Liver (tissue), 9 donors: ENCODE measurements around the gene PARL. TPM values are rescaled to one million over a fixed set of nuclear protein-coding genes. Genes with fewer than 3 reads are reported as not detected.

Experiments
- DNase-seq: peaks from one replicate; pipeline ENCODE4 v3.0.0-alpha.2; 2017; ENCODE audit warnings: low spot score
- H3K27ac ChIP-seq, 2 donors: one replicate each; pipeline ENCODE4 v1.7.0; 2013; ENCODE audit warnings: inconsistent platforms in 2 of 2, low read length in 2 of 2, control low read depth in 1 of 2, low read depth in 1 of 2, mild to moderate bottlenecking in 1 of 2
- H3K27me3 ChIP-seq, 4 donors: one replicate each; pipeline versions ENCODE4 v1.6.1 to v1.7.0; 2013; ENCODE audit warnings: low read length in 3 of 4, inconsistent platforms in 1 of 4, mild to moderate bottlenecking in 1 of 4, moderate library complexity in 1 of 4; ENCODE audit not compliant: control insufficient read depth in 4 of 4, insufficient read depth in 4 of 4
- H3K36me3 ChIP-seq, 4 donors: one replicate each; pipeline versions ENCODE4 v1.6.1 to v1.7.0; 2013; ENCODE audit warnings: low read length in 3 of 4, mild to moderate bottlenecking in 3 of 4, low read depth in 1 of 4, moderate library complexity in 1 of 4; ENCODE audit not compliant: control insufficient read depth in 4 of 4, insufficient read depth in 3 of 4
- H3K4me1 ChIP-seq, 4 donors: one replicate each; pipeline versions ENCODE4 v1.6.1 to v1.7.0; 2013; ENCODE audit warnings: low read length in 3 of 4, mild to moderate bottlenecking in 3 of 4, moderate library complexity in 1 of 4; ENCODE audit not compliant: control insufficient read depth in 4 of 4, insufficient read depth in 4 of 4
- H3K4me3 ChIP-seq, 3 donors: one replicate each; pipeline versions ENCODE4 v1.6.1 to v1.7.0; 2013; ENCODE audit warnings: low read length in 3 of 3, control low read depth in 1 of 3, low read depth in 1 of 3, mild to moderate bottlenecking in 1 of 3
- H3K9ac ChIP-seq, 2 donors: one replicate each; pipeline ENCODE4 v1.7.0; 2013; ENCODE audit warnings: low read length in 2 of 2, mild to moderate bottlenecking in 2 of 2, moderate library complexity in 2 of 2, control low read depth in 1 of 2, low read depth in 1 of 2
- H3K9me3 ChIP-seq, 4 donors: one replicate each; pipeline versions ENCODE4 v1.6.1 to v1.7.0; 2013; ENCODE audit warnings: low read length in 3 of 4; ENCODE audit not compliant: control insufficient read depth in 4 of 4
- EGR1 ChIP-seq, 2 donors: IDR thresholded peaks; 2 replicates each; pipeline ENCODE4 v1.6.1; 2016 to 2018; ENCODE audit warnings: antibody characterized with exemption in 2 of 2, low read depth in 2 of 2
- FOXA1 ChIP-seq: IDR thresholded peaks from 2 replicates; pipeline ENCODE4 v1.6.1; 2016; ENCODE audit warnings: antibody characterized with exemption
- FOXA2 ChIP-seq: IDR thresholded peaks from 2 replicates; pipeline ENCODE4 v1.6.1; 2016; ENCODE audit warnings: antibody characterized with exemption
- GABPA ChIP-seq, 2 donors: IDR thresholded peaks in 1 of 2; conservative IDR thresholded peaks in 1 of 2; 2 replicates each; pipeline ENCODE4 v1.6.1; 2016; ENCODE audit warnings: antibody characterized with exemption in 2 of 2, mild to moderate bottlenecking in 1 of 2, moderate library complexity in 1 of 2
- HNF4A ChIP-seq, 2 donors: conservative IDR thresholded peaks; 2 replicates each; pipeline ENCODE4 v1.6.1; 2016; ENCODE audit warnings: antibody characterized with exemption in 2 of 2, mild to moderate bottlenecking in 2 of 2
- JUND ChIP-seq, 2 donors: IDR thresholded peaks; 2 replicates each; pipeline ENCODE4 v1.6.1; 2016; ENCODE audit warnings: antibody characterized with exemption in 2 of 2
- MAX ChIP-seq: IDR thresholded peaks from 2 replicates; pipeline ENCODE4 v1.6.1; 2016; ENCODE audit warnings: antibody characterized with exemption
- NR2F2 ChIP-seq: IDR thresholded peaks from 2 replicates; pipeline ENCODE4 v1.6.1; 2016; ENCODE audit warnings: antibody characterized with exemption
- RXRA ChIP-seq, 2 donors: IDR thresholded peaks; 2 replicates each; pipeline ENCODE4 v1.6.1; 2017 to 2018; ENCODE audit warnings: antibody characterized with exemption in 2 of 2, mild to moderate bottlenecking in 1 of 2
- SP1 ChIP-seq: IDR thresholded peaks from 2 replicates; pipeline ENCODE4 v1.6.1; 2018; ENCODE audit warnings: antibody characterized with exemption, mild to moderate bottlenecking
- TAF1 ChIP-seq: conservative IDR thresholded peaks from 2 replicates; pipeline ENCODE4 v1.6.1; 2016; ENCODE audit warnings: antibody characterized with exemption, mild to moderate bottlenecking
- YY1 ChIP-seq: IDR thresholded peaks from 2 replicates; pipeline ENCODE4 v1.6.1; 2016; ENCODE audit warnings: antibody characterized with exemption, mild to moderate bottlenecking
- ZBTB33 ChIP-seq: IDR thresholded peaks from 2 replicates; pipeline ENCODE4 v1.6.1; 2016; ENCODE audit warnings: antibody characterized with exemption
- WGBS: extraction: QIAGEN DNeasy Blood & Tissue Kit; methylation state at CpG from one replicate; pipeline ENCODE4 v1.1.7; 2013; 5-methylcytosine and 5-hydroxymethylcytosine counted together
- polyA plus RNA-seq, 2 donors: library from polyadenylated mRNA; stranded (reverse) in 1 of 2; unstranded in 1 of 2; fragments of 200-250 nt in 1 of 2; fragments of >200 nt in 1 of 2; fragmentation: Nextera tagmentation in 1 of 2; extraction: Ambion mirVana in 1 of 2; gene quantifications; one replicate each; pipeline versions ENCODE4 v1.2.1 to v1.2.3, GENCODE V29; 2013 to 2015
- total RNA-seq, 2 donors: library from RNA; depleted of rRNA; stranded (reverse); fragments of >200 nt; gene quantifications; one replicate each; pipeline ENCODE4 v1.2.3, GENCODE V29; 2014
- TF ChIP-seq, protein P1 (sequence below): IDR thresholded peaks from 2 replicates; pipeline ENCODE4 v1.6.1; 2016; ENCODE audit warnings: antibody characterized with exemption
- TF ChIP-seq, protein P2 (sequence below): IDR thresholded peaks from 2 replicates; pipeline ENCODE4 v1.6.1; 2016; ENCODE audit warnings: antibody characterized with exemption, mild to moderate bottlenecking
- TF ChIP-seq, protein P3 (sequence below): fragments of 150-350 bp; IDR thresholded peaks from 2 replicates; pipeline ENCODE4 v1.5.1; 2017; ENCODE audit warnings: improper control_type of control experiment, low read depth, low read length; ENCODE audit not compliant: missing input control
- donor health status: healthy.
- donor health status: healthy.
- donor health status: healthy.
- donor health status: healthy.
- donor health status: healthy.

The PARL gene
- total and polyA plus RNA-seq, 4 donors, result 16.1 to 32.7 (median 22.1) TPM

- H3K4me3 ChIP-seq, result peak overlapping the region in 2 of 3 donors; percentile 33 to 63
- TF ChIP-seq, protein P1, sequence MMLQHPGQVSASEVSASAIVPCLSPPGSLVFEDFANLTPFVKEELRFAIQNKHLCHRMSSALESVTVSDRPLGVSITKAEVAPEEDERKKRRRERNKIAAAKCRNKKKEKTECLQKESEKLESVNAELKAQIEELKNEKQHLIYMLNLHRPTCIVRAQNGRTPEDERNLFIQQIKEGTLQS, result no peak
- no peak for TF ChIP-seq FOXA1
- TF ChIP-seq, protein P2, sequence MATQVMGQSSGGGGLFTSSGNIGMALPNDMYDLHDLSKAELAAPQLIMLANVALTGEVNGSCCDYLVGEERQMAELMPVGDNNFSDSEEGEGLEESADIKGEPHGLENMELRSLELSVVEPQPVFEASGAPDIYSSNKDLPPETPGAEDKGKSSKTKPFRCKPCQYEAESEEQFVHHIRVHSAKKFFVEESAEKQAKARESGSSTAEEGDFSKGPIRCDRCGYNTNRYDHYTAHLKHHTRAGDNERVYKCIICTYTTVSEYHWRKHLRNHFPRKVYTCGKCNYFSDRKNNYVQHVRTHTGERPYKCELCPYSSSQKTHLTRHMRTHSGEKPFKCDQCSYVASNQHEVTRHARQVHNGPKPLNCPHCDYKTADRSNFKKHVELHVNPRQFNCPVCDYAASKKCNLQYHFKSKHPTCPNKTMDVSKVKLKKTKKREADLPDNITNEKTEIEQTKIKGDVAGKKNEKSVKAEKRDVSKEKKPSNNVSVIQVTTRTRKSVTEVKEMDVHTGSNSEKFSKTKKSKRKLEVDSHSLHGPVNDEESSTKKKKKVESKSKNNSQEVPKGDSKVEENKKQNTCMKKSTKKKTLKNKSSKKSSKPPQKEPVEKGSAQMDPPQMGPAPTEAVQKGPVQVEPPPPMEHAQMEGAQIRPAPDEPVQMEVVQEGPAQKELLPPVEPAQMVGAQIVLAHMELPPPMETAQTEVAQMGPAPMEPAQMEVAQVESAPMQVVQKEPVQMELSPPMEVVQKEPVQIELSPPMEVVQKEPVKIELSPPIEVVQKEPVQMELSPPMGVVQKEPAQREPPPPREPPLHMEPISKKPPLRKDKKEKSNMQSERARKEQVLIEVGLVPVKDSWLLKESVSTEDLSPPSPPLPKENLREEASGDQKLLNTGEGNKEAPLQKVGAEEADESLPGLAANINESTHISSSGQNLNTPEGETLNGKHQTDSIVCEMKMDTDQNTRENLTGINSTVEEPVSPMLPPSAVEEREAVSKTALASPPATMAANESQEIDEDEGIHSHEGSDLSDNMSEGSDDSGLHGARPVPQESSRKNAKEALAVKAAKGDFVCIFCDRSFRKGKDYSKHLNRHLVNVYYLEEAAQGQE, result no peak
- TF ChIP-seq, protein P3, sequence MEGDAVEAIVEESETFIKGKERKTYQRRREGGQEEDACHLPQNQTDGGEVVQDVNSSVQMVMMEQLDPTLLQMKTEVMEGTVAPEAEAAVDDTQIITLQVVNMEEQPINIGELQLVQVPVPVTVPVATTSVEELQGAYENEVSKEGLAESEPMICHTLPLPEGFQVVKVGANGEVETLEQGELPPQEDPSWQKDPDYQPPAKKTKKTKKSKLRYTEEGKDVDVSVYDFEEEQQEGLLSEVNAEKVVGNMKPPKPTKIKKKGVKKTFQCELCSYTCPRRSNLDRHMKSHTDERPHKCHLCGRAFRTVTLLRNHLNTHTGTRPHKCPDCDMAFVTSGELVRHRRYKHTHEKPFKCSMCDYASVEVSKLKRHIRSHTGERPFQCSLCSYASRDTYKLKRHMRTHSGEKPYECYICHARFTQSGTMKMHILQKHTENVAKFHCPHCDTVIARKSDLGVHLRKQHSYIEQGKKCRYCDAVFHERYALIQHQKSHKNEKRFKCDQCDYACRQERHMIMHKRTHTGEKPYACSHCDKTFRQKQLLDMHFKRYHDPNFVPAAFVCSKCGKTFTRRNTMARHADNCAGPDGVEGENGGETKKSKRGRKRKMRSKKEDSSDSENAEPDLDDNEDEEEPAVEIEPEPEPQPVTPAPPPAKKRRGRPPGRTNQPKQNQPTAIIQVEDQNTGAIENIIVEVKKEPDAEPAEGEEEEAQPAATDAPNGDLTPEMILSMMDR, result no peak
- no peak for TF ChIP-seq YY1
- no peak for TF ChIP-seq JUND (IDR thresholded peaks at IDR 0.05)
- no peak for TF ChIP-seq NR2F2
- no peak for TF ChIP-seq ZBTB33
- TF ChIP-seq FOXA2, result no peak
- TF ChIP-seq RXRA (IDR thresholded peaks at IDR 0.05), result no peak
- no peak for TF ChIP-seq EGR1 (IDR thresholded peaks at IDR 0.05; ENCODE audit: low read depth in 2 of 2)
- TF ChIP-seq MAX, result no peak
- TF ChIP-seq SP1, result no peak
- no peak for TF ChIP-seq TAF1
- no peak for TF ChIP-seq HNF4A (conservative IDR thresholded peaks at IDR 0.05)
- TF ChIP-seq GABPA (IDR thresholded peaks at IDR 0.05 in 1 of 2, conservative IDR thresholded peaks at IDR 0.05 in 1 of 2), result no peak
- no peaks in the 10 kb centered on the region for H3K9me3 ChIP-seq
- no peak overlapping the region for H3K9ac ChIP-seq
- WGBS, result 6% methylated on average over 88 of the region's 88 CpGs
- DNase-seq, result no peak
- H3K36me3 ChIP-seq, result peaks cover 6 to 15% (median 10%) of the 10 kb centered on the region in 4 donors
- H3K27ac ChIP-seq, result no peak overlapping the region
- H3K4me1 ChIP-seq, result peaks cover 0 to 16% (median 9%) of the 10 kb centered on the region in 4 donors
- no peaks in the 10 kb centered on the region for H3K27me3 ChIP-seq
Measured at GRCh38 chr3:183824761-183825455, 59.8 kb downstream of the PARL start.
